ENCODE data around the gene DDOST. TPM values are rescaled to one million over a fixed set of nuclear protein-coding genes. Genes with fewer than 3 reads are reported as not detected.
"Not testable (repeated sequence)": the region's sequence is repeated elsewhere in the genome, so short reads cannot be mapped to it uniquely, and the experiment has no call there.

DDOST gene
- total RNA-seq, 1 donor from 2014 or later: 135 TPM

DNA sequence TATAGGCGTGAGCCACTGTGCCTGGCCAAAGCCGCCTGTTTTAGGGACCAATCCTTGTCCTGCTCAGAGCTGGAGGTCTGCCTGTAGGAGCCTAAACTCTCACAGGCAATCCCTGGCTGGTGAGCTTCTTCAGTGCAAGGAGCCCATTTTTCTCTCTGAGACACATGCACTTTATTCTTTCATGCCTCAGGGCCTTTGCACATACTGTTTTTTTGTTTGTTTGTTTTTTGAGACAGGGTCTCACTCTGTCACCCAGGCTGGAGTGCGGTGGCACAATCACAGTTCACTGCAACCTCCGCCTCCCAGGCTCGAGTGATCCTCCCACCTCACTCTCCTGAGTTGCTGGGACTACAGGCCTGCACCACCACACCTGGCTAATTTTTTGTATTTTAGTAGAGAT lies 49.5 kb downstream of the DDOST start:
- ATAC-seq (no peak), DNase-seq (no peak)
- intact Hi-C loops (cut with micrococcal nuclease): no loop called here

DNA sequence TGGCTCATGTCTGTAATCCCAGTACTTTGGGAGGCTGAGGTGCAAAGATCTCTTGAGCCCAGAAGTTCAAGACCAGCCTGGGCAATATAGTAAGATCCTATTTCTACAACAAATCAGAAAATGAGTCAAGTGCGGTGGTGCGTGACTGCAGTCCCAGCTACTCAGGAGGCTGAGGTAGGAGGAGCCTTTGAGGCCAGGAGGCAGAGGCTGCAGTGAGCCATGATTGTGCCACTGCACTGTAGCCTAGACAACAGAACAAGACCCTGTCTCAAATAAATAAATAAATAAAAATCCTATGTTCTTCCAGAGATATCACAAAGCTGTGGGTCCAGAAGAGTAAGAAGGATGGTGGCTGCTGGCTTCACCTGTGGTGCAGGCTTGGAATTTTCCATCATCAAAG lies 50.2 kb downstream of the DDOST start:
- intact Hi-C loops (cut with micrococcal nuclease): no loop called here
- DNase-seq (no peak), ATAC-seq (no peak)

DNA sequence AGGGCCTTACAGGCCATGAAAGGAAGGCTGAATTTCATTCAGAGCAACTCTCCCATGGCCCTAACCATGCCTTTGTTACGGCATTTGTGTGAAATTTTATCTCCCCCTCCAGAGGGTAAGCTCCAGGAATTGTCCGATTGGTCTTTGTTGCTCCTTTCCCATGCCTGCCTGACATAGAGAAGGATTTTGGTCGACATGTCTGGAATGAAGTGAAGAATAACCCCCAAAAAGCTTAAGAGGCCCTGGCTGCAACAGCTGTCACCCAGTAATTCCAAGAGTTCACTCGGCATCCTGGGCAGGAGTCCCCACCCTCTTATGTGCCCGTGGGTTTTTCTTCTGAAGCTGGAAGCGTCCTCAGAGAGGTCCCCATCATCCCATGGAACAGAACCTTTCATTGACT lies 51.6 kb downstream of the DDOST start:
- intact Hi-C loops (cut with micrococcal nuclease): no loop called here
- ATAC-seq: no peak

DNA sequence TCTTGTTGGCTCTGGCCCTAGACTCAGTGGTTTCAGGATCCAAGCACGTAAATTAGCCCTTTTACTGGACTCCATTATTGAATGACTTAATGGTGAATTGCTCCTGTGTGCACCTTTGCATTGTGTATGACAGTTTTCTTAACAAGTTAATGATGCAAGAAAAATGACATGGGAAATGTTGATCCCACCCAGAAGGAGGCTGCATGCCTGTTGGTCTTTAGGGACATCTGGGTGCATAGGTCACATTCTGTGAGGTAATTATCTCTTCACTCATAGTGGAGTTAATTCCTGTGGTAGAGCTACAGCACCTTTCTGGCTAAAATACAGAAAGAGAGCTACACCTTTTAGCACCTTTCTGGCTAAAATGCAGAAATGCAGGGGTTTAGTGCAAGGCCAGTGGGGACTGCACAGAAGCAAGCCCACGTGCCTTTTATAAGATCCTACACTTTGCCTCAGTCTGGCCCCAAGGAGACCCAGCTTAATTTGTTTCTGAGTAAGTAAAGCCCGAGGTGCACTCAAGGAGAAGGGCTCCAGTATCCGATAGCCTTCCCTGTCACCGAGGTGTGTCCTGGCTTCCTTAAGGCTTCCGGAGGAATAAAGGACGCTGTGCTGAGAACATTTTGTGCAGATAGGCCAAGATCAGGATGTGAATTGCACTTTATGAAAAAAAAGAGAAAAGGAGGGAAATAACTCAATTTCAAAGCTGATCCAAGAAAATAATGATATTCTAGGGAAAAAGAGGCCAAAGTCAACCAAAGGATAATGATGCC lies 54.2 kb downstream of the DDOST start:
- DNase-seq; intact Hi-C loops (cut with micrococcal nuclease); ATAC-seq: not testable (repeated sequence)

More for the DNA sequence above, 51.6 kb downstream of the DDOST start:
- DNase-seq: no peak

DNA sequence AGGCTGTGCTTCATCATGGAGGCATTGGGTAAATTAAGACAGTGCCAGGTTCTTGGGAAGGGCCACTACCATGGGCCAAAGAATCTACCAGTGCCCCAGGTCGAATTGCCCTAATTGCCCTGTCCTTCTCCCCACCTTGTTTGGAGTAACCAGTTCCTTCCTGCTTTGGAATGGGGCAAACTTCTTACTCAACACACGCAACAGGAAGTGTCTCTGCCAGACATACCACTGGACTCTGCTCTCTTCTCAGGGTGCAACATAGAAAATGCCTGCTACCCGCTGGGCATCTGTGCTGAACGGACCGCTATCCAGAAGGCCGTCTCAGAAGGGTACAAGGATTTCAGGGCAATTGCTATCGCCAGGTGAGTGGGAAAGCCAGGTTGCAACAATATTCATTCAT lies 56.5 kb downstream of the DDOST start:
- DNase-seq (no peak), ATAC-seq (no peak)
- intact Hi-C loops (cut with micrococcal nuclease): no loop called here

DNA sequence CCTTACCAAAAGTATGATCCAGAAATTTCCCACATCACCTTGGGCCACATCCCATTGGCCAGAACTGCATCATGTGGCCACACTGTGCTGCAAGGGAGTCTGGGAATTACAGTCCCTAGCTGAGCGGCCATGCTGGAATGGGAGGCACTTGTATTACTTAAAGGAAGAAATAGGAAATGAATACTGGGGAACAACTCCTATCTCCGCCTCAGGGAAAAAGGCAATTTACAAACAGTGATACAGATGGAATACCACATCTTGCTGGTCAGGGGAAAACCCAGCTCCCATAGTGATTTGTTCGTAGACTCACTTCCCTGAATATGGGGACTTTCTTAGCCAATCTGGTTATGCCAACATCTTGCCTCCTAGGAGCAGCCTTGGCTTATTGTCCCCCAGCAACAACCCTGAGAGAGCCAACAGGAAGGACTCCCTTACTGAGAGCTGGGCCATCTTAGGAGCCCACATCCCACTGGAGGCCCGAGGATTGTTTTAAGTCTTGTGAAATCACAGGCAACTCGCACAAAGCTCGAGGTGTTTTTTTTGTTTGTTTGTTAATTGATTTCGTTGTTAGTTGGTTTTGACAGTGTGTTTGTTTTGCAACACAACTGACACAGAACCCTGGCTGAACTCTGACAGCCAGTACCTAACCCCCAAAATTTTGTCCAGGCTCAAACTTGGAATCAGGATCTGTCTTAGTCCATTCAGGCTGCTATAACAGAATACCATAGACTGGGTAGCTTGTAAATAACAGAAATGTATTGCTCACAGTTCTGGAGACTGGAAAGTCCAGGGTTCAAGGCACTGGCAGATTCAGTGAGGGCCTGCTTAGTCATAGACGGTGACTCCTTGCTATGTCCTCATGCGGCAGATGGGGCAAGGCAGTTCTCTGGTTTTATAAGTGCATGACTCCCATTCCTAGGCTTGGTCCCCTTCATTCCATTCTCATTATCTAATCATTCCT lies 57.4 kb downstream of the DDOST start:
- intact Hi-C loops (cut with micrococcal nuclease): no loop called here
- no peak for DNase-seq
- ATAC-seq: no peak

DNA sequence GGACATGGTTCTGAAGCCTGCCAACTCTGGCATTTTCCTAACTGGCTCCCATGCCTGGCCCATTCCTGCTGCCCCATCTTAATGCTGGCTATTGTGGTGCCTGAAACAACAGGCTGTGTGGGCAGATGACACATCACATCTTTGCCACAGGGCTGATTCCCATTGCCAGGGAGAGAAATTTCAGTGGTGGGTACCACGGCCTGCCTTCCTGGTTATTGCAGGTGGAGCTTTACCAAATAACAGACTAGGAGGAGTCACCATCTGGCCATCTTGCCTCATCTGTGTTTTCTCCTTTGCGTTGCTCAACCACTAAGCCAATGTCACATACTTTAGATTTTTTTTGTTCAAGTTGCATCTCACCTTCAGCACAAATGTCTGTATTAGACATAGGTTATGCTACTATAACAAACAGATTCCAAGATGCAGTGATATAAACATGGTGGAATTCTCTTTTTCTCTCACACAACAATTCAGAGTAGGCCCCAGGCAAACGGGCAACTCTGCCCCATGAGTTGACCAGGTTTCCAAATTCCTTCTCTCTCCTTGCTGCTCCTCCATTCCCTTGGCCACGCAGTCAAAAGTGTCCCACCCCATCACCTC lies 58.2 kb downstream of the DDOST start:
- DNase-seq: no peak
- intact Hi-C loops (cut with micrococcal nuclease): no loop called here
- no peak for ATAC-seq

Other genes starting within 250 kb of the DDOST start
- 9.9 TPM for gene CAMK2N1, start 175.2 kb downstream of the DDOST start, total RNA-seq
- 45.0 TPM for gene MUL1, start 153.2 kb downstream of the DDOST start, total RNA-seq
- 2.5 TPM for gene FAM43B, start 108.8 kb downstream of the DDOST start, total RNA-seq
- 2.9 TPM for gene CDA, start 72.3 kb downstream of the DDOST start, total RNA-seq
- 261 TPM for gene PINK1, start 27.9 kb downstream of the DDOST start, total RNA-seq
- 3.5 TPM for gene KIF17, start 56.6 kb upstream of the DDOST start, total RNA-seq
- not detected for gene SH2D5, start 71.3 kb upstream of the DDOST start, total RNA-seq
- 121 TPM for gene HP1BP3, start 125.9 kb upstream of the DDOST start, total RNA-seq

All from left ventricle myocardium superior (tissue), 1 donor.